Measurements from ENCODE around the gene LCE6A.

DNA sequence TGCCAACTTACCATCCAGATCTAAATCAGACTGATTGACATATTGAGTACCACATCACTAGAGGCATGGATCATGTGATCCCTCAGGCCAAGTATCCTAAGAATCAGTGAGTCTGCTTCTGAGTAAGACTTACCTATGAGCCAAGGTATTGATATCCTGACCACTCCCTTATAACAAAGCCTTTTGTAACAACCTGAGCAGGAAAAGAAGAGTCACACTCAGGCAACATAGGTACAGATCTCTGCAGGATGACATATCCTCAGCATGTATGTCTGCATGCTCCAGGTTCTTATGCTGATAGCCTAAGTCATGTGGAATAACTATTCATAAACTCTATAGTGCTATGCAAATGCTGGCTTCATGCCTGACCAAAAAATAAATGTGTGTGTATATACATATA, 17.7 kb upstream of the LCE6A start:
- TF ChIP-seq POLR2A (IDR thresholded peaks at IDR 0.05; ENCODE audit: low read length) (no peak), GATA1 (IDR thresholded peaks at IDR 0.05; ENCODE audit: low read depth, low read length) (no peak)
